HL-60/S4 (cell line): ENCODE results near the gene DLGAP1.
"Not testable (repeated sequence)": the region's sequence is repeated elsewhere in the genome, so short reads cannot be mapped to it uniquely, and the experiment has no call there.

Experiments used
- in situ Hi-C: fragments of 300-500 bp; cut with MboI; formaldehyde crosslinking; loops from 2 replicates; pipeline ENCODE4 v1.14.3; 2022; ENCODE audit warnings: low sequenced_read_pairs

The DLGAP1 gene

GRCh38 chr18:4106407-4107033, 348.6 kb downstream of the DLGAP1 start:
- in situ Hi-C loops = loop anchor here (25.0 kb wide), 1 partner anchor 956 kb away; no protein-coding TSS in a partner anchor

- in situ Hi-C loops = loop anchor here (25.0 kb wide), 1 partner anchor 959 kb away; no protein-coding TSS in a partner anchor
Measured at GRCh38 chr18:4102901-4103300, 352.2 kb downstream of the DLGAP1 start.

DNA sequence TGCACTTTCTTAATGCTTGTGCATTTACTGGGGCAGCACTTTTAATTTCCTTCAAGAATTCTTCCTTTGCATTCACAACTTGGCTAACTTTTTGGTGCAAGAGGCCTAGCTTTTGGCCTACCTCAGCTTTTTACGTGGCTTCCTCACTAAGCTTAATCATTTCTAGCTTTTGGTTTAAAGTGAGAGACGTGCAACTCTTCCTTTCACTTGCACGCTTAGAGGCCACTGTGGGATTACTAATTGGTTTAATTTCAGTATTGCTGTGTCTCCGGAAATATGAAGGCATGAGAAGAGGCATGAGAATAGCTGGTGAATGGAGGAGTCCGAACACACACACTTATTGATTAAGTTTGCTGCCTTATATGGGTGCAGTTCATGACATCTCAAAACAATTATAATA, 354.1 kb downstream of the DLGAP1 start:
- in situ Hi-C loops = loop anchor here (25.0 kb wide), 1 partner anchor 961 kb away; no protein-coding TSS in a partner anchor

- in situ Hi-C loops = no loop called here
Measured at GRCh38 chr18:4096486-4096885, 358.6 kb downstream of the DLGAP1 start.

GRCh38 chr18:4093676-4094075, 361.4 kb downstream of the DLGAP1 start:
- in situ Hi-C loops = no loop called here

DNA sequence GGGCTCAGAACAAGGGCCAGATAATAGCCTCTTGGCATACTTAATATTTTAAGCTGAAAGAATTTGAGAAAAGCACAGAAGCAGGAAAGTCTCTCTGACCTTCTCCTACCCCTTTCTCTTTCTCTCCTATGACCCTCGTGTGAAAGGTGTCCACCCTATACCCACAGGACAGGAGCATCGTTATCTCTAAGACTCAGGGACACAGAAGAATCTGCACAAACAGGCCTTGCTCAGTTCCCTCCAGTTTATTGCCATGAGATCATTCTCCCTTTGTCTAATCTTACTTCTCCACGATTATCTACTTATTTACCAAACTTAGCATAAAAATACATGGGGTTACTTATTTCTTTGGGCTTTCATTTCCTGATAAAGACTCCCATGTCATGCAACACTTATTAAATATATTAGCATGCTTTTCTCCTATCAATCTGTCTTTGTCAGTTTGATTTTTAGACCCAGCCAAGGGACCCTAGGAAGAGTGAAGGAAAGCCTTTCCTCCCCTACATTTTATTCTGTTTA, 370.7 kb downstream of the DLGAP1 start:
- in situ Hi-C loops = no loop called here

GRCh38 chr18:4078246-4078645, 376.9 kb downstream of the DLGAP1 start:
- in situ Hi-C loops = no loop called here

GRCh38 chr18:4077721-4078120, 377.4 kb downstream of the DLGAP1 start:
- in situ Hi-C loops = no loop called here

DNA sequence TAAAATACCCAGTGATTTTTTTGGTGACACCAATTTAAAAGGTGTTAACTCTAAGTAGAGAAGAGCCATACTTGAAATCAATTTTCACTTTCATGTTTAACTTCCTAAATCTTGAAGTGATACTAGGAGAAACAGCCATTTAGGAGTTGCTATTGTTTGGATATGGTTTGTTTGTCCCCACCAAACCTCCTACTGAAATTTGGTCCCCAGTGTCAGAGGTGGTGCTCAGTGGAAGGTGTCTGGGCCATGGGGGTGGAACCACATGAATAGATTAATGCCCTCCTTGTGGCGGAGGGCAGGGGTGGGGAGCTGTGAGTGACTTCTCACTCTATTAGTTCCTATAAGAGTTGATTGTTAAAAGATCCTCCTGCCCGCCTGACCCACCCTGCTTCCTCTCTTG, 377.9 kb downstream of the DLGAP1 start:
- in situ Hi-C loops = no loop called here

- in situ Hi-C loops = loop anchor here (25.0 kb wide), 1 partner anchor 787 kb away; no protein-coding TSS in a partner anchor
Measured at GRCh38 chr18:4074647-4075046, 380.5 kb downstream of the DLGAP1 start.

DNA sequence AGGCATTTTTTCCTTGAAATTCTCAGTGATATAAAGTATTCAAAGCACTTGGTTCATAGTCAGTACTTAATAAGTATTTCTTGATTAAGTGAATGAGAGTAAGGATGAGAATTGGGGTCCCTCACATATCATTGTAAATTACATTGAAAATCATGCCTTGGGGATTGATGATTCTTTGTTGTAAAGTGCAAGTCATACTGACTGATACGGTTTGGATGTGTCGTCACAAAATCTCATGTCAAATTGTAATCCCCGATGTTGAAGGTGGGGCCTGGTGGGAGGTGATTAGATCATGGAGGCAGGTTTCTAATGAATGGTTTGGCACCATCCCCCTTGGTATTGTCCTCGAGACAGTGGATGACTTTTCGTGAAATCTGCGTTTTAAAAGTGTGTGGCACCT, 385.9 kb downstream of the DLGAP1 start:
- in situ Hi-C loops = loop anchor here (25.0 kb wide), 1 partner anchor 782 kb away; no protein-coding TSS in a partner anchor

DNA sequence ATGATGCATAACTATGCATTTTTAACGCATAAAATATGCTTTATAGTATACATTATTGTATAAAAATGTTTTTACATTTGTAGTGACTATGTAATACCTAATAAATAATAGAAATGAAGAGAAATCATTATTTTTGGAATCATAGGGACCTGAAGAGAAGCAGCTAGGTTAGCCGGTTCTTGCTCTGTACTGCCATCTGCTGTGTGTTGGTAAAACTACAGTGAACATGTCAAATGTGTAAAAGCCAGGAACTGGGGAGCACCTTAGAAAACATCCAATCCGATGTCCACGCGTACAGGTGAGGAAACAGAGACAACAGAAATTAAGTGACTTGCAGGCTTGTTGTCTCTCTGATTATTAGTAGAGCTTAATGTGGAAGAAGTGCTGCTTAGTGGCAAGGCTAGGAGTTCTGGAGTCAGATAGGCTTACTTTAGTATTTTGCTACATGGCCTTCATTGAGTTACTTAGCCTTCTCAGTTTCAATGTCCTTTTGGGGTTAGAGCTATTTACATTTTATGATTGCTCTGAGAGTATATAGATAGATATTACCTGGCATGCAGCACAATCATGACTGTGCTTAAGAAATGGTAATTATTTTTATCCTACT, 386.5 kb downstream of the DLGAP1 start:
- in situ Hi-C loops = loop anchor here (25.0 kb wide), 1 partner anchor 781 kb away; no protein-coding TSS in a partner anchor

DNA sequence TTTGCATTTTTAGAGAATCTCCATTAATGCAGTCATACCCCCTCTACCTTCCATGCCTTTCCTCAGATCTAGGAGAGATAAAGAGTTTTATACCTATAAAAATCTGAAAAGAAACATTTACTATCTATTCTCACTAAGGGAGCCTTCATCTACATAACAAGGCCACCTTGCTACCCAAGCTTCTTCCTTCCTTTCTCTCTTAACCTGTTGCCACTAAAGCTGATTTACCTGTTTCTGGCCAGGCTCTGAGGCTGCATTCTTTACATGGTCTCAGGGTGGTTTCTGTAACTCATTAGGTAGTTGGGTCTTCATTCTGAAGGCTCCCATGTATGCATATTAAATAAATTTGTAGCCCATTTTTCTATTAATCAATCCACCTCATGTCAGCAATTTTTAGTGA, 391.6 kb downstream of the DLGAP1 start:
- in situ Hi-C loops = loop anchor here (25.0 kb wide), 1 partner anchor 776 kb away; no protein-coding TSS in a partner anchor

- in situ Hi-C loops = loop anchor here (25.0 kb wide), 1 partner anchor 773 kb away; no protein-coding TSS in a partner anchor
Measured at GRCh38 chr18:4060427-4061281, 394.5 kb downstream of the DLGAP1 start.

DNA sequence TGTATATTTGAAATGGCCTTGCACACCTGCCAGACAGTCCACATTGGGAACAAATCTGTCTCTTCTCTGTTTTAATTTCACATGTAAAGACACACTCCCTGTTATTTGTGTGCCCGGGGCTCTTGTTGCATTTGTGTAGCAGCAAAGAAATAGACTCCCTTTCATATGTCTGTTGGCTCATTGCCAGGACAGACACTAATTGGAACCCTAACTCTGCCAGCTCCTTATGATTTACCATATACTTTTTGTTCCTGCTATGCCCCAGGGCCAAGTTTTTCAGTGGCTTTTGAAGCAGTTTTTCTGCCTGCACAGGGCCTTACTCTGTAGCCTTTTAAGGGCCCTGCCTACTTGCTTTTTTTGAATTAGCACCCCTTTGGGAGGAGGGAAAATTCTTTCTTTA, 396.9 kb downstream of the DLGAP1 start:
- in situ Hi-C loops = loop anchor here (25.0 kb wide), 1 partner anchor 771 kb away; no protein-coding TSS in a partner anchor

- in situ Hi-C loops = no loop called here
Measured at GRCh38 chr18:4040391-4041092, 414.6 kb downstream of the DLGAP1 start.

DNA sequence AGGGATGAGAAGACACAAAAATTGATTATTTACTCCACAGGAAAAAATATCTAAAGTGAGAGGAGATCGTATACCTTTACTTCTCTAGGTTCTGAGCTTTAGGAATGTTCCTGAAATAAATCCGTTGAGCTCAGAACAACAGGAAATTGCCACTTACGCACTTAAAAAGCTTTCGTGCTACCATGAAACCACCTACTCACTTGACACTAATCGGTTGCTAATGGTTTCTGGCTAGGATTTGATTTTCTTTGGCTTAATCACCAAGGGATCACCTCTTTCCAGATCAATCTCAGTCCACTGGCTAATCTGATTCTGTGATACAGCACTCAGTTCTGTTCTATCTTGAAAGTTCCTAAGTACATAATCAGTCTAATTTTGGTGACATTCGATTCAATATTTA, 419.6 kb downstream of the DLGAP1 start:
- in situ Hi-C loops = no loop called here

GRCh38 chr18:4034815-4035214, 420.3 kb downstream of the DLGAP1 start:
- in situ Hi-C loops = not testable (repeated sequence)

GRCh38 chr18:4026542-4026941, 428.6 kb downstream of the DLGAP1 start:
- in situ Hi-C loops = no loop called here

- in situ Hi-C loops = no loop called here
Measured at GRCh38 chr18:4024702-4025101, 430.4 kb downstream of the DLGAP1 start.
